ENCODE measurements around the gene POMT1.
"Not testable (repeated sequence)": the region's sequence is repeated elsewhere in the genome, so short reads cannot be mapped to it uniquely, and the experiment has no call there.

POMT1 gene

DNA sequence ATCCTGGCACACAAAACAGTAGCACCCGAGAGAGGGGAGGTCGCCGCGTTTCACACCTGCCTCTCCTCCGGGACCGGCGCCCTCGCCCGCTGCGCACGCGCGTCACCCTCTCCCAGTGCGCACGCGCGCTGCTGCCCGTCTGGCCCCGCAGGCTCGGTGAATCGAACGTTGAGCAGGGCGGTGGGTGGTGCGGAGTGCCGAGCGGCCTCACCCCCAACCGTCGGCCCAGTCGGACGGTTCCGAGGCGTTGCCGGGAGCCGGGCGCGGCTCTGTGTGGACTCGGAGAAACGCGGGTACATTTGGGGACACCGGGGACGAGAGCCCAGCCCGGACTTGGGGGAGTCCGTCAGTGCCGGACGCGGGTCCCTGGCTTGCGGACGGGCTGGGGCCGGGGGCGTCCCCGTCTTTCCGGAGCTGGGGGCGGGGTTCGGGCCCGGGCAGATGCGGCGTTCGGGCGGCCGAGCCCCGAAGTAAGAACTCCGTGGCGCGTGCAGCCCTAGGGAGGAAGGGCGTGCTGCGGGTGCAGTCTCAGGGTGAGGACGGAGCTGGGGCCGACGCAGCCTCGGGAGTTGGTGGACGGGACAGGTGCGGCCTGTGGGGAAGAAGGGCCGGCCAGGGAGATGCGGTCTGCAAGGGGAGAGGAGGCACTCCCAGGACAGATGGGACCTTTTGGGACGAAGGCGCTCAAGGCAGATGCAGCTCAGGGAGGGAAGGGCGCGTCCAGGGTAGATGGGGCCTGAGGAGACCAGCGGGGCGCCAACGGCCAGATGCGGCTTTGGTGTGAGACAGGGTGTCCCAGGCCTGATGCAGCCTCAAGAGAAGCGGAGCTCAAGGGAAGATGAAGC is at the start of gene POMT1:
Gene POMT1, plus strand, starts transcription at position 138 of the 845 bp plus-strand sequence. CDS start 1,301 bp downstream, outside the sequence.
- peak; percentile 93 for DNase-seq

DNA sequence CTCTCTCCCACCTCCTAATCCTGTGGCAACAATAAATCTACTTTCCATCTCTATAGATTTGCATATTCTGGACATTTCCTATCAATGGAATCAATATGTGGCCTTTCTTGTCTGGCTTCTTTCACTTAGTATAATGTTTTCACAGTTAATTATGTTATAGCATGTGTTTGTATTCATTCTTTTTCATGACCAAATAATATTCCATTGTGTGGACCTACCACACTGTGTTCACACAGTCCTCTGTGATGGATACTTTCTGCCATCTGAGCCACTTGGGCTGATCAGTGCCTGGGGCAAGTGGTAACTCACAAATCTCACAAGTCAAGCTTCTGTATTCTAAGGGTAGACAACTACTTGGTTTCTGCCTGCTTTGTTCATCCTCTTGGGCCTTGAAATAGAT is 48.7 kb upstream of the POMT1 start:
- no peak for DNase-seq

DNA sequence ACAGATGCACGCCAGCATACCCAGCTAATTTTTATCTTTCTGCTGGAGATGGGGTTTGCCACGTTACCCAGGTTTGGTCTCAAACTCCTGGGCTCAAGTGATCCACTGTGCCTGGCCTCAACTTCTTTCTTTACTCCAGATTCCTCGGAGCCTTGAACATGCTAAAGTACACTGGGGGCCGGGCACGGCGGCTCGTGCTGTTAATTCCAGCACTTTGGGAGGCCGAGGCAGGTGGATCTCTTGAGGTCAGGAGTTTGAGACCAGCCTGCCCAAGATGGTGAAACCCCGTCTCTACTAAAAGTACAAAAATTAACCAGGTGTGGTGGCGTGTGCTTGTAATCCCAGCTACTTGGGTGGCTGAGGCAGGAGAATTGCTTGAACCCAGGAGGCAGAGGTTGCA is 47.1 kb upstream of the POMT1 start:
- DNase-seq, result not testable (repeated sequence)

DNA sequence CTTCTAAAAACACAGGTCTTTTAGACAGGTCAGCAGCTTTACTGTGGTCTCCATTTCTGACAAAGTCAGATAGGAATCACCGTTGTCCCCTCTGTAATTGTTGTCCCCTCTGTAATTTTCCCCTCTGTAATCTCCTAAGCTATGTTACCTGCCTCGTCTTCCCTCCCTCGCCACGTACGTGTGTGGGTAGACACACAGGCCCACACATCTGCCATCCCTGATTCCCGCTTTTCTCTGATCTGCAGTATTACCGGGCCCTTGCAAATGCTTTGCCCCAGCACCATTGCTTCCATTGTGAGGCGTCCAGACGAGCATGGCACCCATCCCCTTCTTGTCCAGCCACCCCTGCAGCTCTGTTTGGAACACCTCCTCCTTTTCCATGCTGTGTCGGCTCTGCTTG is 45.0 kb upstream of the POMT1 start:
- DNase-seq, result no peak

- no peak for DNase-seq
Observed at GRCh38 chr9:131459056-131459455, 43.7 kb upstream of the POMT1 start.

GRCh38 chr9:131461166-131461565 is 41.6 kb upstream of the POMT1 start:
- DNase-seq, result no peak

DNA sequence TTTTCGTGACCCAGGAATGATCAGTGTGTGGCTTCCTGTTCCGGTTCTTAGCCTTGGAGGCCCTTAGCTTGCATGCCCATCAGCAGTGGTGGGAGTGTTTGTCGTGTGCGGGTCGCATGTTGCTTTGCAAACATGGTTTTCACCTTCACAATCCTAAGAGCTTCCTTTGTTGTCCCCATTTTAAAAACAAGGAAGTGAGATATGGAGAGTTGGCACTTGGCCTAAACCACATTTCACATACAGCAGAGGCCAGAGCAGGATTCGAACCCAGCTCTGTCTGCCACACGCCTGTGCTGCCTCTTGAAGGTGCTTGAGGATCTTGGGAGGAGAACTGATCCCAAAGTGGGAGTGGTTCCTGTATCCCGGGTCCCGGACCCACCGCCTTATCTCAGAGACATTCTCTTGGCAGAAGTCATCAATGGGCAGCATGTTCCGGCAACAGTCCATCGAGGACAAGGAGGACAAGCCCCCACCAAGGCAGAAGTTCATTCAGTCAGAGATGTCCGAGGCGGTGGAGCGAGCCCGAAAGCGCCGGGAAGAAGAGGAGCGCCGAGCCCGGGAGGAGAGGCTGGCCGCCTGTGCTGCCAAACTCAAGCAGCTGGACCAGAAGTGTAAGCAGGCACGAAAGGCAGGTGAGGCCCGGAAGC is 38.2 kb upstream of the POMT1 start:
- no peak for DNase-seq

DNA sequence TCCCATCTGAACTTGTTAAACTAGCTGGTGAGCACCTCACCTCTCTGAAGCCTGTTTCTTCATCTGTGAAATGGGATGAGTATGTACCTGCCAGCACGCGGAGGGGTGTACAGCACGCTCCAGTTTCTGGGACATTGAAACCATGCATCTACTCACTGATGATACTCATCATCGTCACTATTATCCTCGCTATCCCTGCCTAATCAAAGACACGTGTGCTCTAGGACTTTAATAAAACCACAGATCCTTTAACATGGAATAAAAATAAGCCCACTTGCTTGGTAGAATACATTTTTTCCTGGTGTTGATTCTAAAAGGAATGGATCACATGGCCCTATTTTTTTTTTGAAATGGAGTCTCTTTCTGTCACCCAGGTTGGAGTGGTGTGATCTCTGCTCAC is 37.3 kb upstream of the POMT1 start:
- no peak for DNase-seq

- DNase-seq, result no peak
Observed at GRCh38 chr9:131467214-131467935, 35.3 kb upstream of the POMT1 start.

DNA sequence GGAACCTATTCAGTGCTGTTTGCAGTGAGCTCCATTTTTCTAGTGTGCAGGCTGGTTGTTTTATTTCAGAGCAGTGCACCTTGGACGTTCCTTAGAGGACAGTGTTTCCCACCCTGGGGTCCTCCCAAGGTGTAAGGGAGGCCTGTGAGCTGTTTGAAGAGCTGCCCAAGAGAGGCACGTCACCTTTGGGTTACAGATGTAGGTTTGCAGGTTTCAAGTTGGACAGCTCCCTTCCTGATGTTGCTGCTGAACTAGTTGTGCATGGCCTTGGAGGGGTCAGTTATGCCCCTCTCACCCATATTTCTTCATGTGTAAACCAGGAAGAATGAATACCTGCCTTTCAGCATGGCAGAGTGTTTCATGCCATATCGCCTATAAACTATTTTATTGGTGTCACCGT is 34.7 kb upstream of the POMT1 start:
- no peak for DNase-seq

- no peak for DNase-seq
Observed at GRCh38 chr9:131469356-131469755, 33.4 kb upstream of the POMT1 start.

GRCh38 chr9:131469951-131470350 is 32.8 kb upstream of the POMT1 start:
- no peak for DNase-seq

GRCh38 chr9:131470581-131470991 is 32.1 kb upstream of the POMT1 start:
- no peak for DNase-seq

DNA sequence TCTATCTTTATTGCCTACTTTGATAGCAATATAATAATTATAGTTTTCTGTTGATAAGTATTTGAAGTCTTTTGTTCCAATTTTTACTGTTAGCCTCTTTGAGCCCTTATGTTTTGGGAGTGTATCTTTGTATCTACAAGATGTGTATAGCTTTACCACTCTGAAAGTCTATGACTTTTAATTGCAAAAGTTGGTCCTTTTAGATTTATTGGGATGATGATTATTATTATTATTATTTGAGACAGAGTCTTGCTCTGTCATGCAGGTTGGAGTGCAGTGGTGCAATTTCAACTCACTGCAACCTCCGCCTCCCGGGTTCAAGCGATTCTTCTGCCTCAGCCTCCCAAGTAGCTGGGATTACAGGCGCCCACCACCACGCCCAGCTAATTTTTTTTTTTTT is 30.6 kb upstream of the POMT1 start:
- not testable (repeated sequence) for DNase-seq

- no peak for DNase-seq
Observed at GRCh38 chr9:131473198-131473885, 29.4 kb upstream of the POMT1 start.

- DNase-seq, result no peak
Observed at GRCh38 chr9:131473891-131474290, 28.8 kb upstream of the POMT1 start.

- DNase-seq, result no peak
Observed at GRCh38 chr9:131474711-131475110, 28.0 kb upstream of the POMT1 start.

DNA sequence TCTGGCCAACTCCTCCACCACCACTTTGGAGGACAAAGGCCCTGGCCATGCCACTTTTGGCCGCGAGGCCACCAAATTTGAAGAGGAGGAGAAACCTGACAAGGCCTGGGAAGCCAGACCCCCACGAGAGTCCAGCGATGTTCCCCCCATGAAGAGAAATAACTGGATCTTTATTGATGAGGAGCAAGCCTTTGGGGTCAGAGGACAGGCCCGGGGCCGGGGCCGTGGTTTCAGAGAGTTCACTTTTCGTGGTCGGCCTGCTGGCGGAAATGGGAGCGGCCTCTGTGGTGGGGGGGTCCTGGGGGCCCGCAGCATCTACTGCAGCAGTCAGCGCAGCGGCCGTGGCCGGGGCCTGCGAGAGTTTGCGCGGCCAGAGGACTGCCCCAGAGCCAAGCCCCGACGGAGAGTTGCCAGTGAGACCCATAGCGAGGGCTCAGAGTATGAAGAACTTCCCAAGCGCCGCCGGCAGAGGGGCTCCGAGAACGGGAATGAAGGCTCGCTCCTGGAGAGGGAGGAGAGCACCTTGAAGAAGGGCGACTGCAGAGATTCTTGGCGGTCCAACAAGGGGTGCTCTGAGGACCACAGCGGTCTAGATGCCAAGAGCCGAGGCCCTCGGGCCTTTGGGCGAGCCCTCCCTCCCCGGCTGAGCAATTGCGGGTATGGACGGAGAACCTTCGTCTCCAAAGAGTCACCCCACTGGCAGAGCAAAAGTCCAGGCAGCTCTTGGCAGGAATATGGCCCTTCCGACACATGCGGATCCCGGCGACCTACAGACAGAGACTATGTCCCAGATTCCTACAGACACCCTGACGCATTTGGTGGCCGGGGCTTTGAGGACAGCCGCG is 27.4 kb upstream of the POMT1 start:
- no peak for DNase-seq

DNA sequence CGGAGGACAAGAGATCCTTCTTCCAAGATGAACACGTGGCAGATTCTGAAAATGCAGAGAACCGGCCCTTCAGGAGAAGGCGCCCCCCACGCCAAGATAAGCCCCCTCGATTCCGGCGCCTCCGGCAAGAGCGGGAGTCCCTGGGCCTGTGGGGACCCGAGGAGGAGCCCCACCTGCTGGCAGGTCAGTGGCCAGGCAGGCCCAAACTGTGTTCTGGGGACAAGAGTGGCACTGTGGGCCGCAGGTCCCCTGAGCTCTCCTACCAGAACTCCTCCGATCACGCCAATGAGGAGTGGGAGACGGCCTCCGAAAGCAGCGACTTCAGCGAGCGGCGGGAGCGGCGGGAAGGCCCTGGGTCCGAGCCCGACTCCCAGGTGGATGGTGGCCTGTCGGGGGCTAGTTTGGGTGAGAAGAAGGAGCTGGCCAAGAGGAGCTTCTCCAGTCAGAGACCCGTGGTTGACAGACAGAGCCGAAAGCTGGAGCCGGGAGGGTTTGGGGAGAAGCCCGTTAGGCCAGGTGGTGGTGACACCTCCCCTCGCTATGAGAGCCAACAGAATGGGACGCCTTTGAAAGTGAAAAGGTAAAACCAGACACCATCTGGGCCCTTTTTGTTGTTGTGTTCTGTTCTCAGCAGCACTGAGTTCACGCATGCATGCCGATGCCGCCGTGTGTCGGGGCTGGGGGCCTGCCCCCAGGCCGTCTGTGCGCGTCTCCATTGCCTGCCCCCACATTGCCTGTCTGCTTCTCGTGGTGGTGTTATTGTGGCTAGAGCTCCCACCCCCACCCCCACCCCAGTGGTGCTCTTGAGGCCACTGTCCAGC is 26.6 kb upstream of the POMT1 start:
- DNase-seq, result no peak

DNA sequence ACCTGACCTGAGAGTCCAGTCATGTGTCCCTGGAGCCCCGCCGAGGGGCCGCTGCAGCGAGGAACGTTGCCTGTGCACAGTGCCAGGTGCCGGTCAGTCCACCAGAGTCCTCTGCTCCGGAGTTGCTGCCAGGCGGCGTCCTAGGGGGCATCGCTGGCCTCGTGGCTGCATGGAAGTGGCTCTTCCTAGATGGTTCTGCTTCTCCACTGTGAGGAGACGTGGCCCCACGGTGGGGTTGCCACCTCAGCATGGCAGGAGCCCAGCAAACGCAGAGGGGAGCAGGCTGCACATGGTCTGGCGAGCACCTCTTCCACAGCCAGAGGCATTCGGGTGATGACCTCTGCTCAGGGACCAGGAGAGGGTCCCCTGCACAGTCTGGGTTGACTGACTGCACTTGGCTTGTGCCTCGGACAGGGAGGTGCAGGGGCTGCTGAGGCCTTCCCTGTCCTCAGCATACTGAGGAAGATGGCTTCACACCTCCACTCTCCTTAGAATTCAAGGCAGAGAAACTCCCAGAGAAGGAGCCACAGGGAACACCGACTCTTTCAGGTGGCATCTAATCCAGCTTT is 25.9 kb upstream of the POMT1 start:
- DNase-seq, result no peak

DNA sequence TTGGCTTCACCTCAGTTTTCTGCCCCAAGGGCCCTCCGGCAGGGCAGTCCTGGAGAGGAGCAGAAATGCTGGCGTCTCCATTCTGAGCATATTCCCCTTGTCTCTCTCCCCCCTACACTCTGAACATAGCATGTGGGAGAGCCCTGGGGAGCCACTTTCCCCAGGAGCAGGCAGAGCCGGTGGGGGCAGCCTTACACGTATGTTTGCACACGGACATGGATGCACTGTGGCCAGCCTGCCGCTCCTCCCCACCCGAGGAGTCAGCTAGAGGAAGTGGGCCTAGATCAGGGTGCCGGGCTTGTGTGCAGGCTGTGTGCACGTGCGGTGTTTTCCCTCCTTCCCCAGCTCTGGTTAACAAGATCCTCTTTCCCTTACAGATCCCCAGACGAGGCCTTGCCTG is 25.4 kb upstream of the POMT1 start:
- no peak for DNase-seq
